Measurements from ENCODE around the gene CASP10.
"Not testable (repeated sequence)": the region's sequence is repeated elsewhere in the genome, so short reads cannot be mapped to it uniquely, and the experiment has no call there.

The CASP10 gene

DNA sequence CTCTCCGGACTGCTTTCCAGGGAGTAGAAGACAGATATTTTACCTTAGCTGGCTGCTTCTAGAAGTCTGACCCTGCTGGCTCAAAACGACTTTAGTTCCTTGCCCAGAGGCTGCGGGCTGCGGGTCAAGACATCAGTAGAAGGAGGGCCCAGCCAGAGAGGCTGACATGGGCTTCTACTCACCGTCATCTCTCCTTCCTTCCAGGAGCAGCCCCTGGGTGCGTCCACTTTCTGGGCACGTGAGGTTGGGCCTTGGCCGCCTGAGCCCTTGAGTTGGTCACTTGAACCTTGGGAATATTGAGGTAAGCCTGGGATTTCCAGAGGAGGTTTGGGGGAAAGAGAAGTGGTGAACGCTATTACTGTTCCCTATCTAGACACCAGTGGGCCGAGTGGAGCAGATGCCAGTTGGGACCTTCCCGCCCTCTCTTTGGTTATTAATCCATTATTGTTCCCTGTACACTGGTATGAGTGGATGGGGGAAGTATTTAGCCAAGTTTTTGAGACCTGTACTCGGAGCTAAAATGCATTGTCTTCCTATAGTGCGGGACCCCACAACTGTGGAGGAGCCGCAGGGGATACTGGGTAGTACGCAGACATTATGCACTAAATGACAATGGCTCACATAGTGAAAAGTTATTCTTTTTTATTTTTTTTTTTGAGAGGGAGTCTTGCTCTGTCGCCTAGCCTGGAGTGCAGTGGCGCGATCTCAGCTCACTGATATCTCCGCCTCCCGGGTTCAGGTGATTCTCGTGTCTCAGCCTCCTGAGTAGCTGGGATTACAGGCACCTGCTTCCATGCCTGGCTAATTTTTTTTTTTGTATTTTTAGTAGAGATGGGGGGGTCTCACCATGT lies 51.1 kb downstream of the CASP10 start:
- TF ChIP-seq, protein P1, sequence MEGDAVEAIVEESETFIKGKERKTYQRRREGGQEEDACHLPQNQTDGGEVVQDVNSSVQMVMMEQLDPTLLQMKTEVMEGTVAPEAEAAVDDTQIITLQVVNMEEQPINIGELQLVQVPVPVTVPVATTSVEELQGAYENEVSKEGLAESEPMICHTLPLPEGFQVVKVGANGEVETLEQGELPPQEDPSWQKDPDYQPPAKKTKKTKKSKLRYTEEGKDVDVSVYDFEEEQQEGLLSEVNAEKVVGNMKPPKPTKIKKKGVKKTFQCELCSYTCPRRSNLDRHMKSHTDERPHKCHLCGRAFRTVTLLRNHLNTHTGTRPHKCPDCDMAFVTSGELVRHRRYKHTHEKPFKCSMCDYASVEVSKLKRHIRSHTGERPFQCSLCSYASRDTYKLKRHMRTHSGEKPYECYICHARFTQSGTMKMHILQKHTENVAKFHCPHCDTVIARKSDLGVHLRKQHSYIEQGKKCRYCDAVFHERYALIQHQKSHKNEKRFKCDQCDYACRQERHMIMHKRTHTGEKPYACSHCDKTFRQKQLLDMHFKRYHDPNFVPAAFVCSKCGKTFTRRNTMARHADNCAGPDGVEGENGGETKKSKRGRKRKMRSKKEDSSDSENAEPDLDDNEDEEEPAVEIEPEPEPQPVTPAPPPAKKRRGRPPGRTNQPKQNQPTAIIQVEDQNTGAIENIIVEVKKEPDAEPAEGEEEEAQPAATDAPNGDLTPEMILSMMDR (IDR thresholded peaks at IDR 0.05; ENCODE audit: insufficient read depth, low read depth, low read length, missing control alignments): no peak
- no peak for DNase-seq (ENCODE audit: low read depth)
- H3K4me3 ChIP-seq (ENCODE audit: low read length): peak overlapping the region; percentile 42

DNA sequence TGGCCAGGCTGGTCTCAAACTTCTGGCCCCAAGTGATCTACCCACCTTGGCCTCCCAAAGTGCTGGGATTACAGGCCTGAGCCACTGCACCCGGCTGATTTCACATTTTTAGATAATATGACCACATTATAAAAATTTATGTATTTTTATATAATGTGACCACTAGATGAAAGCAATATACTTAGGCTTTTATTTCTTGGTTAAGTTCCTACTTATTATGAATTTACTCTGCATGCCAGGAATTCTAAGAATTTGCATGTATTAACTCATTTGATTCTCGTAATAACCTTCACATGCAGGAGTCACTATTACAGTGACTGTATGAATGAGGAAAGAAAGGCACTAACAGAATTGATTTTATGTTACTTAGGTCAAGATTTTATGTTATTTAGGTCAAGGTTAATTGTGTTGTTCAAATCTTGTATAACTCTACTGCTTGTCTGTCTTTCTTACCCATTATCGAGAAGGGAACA lies 51.8 kb downstream of the CASP10 start:
- TF ChIP-seq, protein P1 (IDR thresholded peaks at IDR 0.05; ENCODE audit: insufficient read depth, low read depth, low read length, missing control alignments): no peak
- H3K4me3 ChIP-seq (ENCODE audit: low read length): no peak overlapping the region
- DNase-seq (ENCODE audit: low read depth): no peak

DNA sequence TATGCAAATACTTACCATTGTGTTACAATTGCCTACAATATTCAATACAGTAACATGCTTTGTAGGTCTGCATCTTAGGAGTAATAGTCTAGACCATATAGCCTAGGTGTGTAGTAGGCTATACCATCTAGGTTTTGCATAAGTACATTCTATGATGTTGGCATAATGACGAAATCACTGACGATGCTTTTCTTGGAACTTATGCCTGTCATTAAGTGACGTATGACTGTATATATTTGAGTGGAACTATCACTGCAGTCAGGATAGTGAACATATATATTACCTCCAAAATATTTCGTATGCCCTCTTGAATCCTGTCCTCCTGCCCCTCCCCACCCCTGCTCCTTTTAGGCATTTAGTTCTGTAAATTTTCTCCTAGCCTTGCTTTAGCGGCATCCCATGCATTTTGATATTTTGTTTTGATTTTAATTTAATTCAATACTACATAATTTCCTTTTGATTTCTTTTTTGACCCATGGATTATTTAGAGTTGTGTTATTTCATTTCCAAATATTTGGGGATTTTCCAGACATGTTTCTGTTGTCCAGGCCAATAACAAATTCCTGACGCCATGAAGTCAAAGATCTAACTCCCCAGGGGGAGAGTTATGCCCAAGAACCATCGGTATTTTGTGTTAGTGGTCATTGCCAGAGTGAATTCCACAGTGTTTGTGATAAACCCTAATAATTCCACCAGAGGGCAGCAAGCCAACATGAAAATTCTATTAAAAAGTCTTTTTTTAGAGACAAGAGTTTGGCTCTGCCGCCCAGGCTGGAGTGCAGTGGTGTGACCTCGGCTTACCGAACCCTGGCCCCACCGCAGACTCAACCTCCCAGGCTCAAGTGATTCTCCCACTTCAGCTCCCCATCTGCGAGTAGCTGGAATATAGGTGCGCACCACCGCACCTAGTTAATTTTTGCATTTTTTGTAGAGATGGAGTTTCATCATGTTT lies 53.2 kb downstream of the CASP10 start:
- TF ChIP-seq, protein P1 (IDR thresholded peaks at IDR 0.05; ENCODE audit: insufficient read depth, low read depth, low read length, missing control alignments): peak; percentile 64
- DNase-seq (ENCODE audit: low read depth): peak; percentile 61
- H3K4me3 ChIP-seq (ENCODE audit: low read length): no peak overlapping the region

DNA sequence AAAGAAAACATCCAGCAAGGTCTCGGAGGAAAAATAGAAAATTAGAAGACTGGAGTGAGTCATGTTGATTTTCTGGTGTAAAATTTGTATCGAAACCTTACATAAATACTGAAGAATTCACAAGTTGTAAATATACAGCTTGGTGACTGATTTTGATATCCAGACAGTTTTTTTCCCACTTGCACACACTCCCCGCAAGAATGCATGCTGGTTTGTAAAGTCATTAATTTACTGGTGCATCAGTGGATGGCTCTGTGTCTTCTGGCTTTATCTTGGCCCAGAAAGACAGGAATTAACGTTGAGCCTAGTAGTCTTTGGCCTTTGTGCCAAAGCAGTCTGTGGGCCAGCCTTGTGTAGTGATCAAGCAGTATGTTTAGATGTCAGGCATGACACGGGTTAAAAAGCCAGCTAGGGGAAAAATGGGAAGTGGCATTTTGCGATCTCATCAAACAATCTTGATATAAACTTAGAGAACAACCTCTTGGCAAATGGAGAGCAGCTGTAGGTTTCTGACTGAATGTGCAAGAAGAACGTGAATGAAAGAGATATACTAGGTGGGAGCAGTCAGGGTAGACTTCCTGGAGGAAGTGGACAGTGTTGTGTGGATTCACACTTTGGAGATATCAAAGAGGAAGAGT lies 54.7 kb downstream of the CASP10 start:
- DNase-seq (ENCODE audit: low read depth): no peak
- TF ChIP-seq, protein P1 (IDR thresholded peaks at IDR 0.05; ENCODE audit: insufficient read depth, low read depth, low read length, missing control alignments): no peak
- H3K4me3 ChIP-seq (ENCODE audit: low read length): no peak overlapping the region

DNA sequence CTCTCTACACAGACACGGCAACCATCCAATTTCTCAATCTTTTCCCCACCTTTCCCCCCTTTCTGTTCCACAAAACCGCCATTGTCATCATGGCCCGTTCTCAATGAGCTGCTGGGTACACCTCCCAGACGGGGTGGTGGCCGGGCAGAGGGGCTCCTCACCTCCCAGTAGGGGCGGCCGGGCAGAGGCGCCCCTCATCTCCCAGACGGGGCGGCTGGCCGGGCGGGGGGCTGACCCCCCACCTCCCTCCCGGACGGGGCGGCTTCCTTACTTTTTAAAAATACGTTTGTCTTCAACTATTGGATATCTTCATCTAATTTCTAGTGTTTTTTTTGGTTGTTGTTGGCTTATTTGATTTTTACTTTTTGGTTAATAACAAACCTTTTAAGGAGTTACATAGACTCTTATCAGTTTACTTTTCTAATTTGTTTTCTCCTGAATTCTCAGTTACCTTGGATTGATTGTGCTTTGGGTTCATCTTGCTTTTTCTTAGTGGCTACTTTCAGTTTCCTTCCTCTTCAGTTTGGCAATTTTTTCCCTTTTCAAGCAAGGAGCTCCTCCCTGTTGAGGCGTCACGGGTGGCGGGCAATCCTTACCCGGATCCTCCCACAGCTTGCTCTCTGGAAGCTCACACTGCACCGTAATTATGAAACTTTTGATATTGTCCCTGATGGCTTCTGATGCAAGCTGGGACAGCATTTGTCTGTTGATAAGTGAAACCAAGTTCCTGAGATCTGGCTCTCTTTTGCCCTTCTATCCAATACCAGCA lies 56.4 kb downstream of the CASP10 start:
- not testable (repeated sequence) for H3K4me3 ChIP-seq (ENCODE audit: low read length); DNase-seq (ENCODE audit: low read depth)

DNA sequence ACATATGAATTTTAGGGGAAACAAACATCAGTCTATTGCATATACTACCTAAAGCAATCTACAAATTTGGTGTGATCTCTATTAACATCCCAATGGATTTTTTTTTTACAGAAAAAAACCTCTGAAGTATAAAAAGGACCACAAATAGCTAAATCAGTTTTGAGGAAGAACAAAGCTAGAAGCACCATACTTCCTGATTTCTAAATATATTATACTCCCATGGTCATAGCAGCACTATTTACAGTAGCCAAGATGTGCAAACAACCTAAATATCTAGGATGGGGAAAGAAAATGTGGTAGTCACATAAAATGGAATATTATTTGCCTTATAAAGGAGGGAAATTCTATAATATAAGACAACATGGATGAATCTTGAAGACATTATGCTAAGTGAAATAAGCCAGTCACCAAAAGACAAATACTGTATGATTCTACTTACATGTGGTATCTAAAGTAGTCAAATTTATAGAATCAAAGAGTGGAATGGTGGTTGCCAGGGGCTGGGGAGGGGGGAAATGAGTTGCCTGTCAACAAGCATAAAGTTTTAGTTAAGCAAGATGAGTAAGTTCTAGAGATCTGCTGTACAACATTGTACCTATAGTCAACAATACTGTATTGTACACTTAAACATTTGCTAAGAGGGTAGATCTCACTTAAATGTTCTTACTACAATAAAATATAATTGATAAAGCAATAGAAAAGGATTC lies 59.8 kb downstream of the CASP10 start:
- TF ChIP-seq, protein P1 (IDR thresholded peaks at IDR 0.05; ENCODE audit: insufficient read depth, low read depth, low read length, missing control alignments): no peak
- no peak overlapping the region for H3K4me3 ChIP-seq (ENCODE audit: low read length)
- DNase-seq (ENCODE audit: low read depth): no peak

Measured in epithelial cell of esophagus (primary cell).